GM18858 (cell line): ENCODE data around the gene SYCE3.
"Not testable (repeated sequence)": the region's sequence is repeated elsewhere in the genome, so short reads cannot be mapped to it uniquely, and the experiment has no call there.

ENCODE experiments used
- ATAC-seq: cut with Tn5 transposase; IDR thresholded peaks from one replicate; pipeline ENCODE4 v1.9.1; 2021; ENCODE audit not compliant: unreplicated experiment

SYCE3 gene

DNA sequence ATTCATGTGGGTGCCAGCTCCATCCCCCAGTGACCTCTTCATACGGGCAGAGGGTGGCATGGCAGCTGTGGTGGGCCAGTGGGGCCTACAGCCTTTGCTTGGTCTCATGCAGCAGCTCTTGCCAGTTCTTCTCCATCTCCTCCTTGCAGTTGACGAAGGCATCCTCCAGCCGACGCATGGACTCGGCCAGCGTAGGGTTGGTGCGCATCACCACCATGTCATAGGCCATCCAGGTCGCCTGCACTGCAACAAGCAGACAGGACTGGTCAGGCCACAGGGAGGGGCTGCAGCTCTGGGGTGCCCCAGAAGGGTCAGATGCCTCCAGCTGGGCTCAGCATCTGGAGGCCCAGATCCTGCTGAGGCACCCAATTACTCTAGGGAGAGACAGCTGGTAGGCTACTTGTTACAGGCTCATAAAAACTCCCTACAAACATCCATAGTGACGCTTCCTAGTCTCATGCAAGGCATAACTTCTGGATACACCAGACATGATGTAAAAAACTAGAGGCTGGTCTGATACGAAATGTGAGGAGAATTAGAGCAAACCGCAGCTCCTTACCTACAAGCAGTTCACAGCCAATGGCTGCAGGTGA, 11.5 kb downstream of the SYCE3 start:
- no peak for ATAC-seq

DNA sequence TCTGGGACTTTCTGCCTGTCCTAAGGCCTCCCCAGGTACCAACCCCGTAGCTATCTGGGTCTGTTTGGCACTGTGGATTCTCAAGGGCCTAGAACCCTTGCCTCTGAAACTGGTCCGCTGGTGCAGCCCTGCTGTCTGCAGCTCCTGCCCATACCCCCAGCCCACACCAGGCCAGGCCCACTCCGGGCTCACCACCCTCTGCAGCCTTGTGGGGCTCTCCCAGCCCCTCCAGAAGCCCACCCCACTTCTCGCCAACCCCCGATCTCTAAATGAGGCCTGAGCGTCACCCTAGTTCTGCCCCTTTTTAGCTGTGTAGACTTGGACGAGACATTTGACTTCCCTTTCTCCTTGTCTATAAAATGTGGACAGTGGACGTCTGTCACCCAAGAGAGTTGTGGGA, 12.3 kb downstream of the SYCE3 start:
- no peak for ATAC-seq

DNA sequence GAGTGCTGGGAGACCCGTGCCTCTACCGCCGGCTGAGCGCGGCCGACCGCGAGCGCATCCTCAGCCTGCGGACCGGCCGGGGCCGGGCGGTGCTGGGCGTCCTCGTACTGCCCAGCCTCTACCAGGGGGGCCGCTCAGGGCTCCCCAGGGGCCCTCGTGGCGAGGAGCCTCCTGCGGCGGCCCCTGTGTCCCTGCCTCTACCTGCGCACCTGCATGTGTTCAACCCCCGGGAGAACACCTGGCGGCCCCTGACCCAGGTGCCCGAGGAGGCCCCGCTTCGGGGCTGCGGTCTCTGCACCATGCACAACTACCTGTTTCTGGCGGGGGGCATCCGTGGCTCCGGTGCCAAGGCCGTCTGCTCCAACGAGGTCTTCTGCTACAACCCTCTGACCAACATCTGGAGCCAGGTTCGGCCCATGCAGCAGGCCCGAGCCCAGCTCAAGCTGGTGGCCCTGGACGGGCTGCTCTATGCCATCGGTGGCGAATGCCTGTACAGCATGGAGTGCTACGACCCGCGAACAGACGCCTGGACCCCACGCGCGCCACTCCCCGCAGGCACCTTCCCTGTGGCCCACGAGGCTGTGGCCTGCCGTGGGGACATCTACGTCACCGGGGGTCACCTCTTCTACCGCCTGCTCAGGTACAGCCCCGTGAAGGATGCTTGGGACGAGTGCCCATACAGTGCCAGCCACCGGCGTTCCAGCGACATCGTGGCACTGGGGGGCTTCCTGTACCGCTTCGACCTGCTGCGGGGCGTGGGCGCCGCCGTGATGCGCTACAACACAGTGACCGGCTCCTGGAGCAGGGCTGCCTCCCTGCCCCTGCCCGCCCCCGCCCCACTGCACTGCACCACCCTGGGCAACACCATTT, 13.6 kb downstream of the SYCE3 start:
- no peak for ATAC-seq

DNA sequence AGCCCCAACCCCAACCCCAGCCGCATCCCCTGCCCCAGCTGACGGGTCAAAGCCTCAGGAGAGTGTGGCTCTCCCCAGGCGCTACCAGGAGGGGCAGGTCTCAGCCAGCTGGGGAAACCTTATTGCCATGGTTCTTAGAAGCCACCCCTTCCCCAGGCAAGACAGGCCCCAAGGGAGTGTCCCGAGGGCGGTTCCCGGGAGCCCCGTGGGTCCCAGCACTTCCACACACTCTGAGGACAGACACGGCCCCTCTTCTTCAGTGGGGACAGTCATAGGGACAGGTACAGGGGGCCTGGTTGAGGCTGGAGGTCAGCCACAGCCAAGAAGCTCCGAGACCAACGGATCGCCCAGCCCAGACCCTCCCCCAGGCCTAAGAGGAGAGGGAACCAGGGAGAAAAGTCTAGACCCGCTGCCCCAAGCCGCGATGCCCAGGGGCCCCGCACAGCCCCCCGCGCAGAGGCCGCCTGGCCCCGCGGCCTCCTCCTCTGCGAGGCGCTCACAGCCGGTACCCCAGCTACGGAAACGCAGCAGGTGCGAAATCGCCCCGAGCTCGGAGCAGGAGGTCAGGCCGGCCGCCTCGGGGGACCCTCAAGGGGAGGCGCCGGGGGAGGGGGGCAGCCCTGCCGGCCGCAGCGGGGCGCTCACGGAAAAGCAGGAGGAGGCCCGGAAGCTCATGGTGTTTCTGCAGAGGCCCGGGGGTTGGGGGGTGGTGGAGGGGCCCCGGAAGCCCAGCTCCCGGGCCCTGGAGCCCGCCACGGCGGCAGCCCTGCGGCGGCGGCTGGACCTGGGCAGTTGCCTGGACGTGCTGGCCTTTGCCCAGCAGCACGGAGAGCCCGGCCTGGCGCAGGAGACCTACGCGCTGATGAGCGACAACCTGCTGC, 14.4 kb downstream of the SYCE3 start:
- ATAC-seq, result no peak

DNA sequence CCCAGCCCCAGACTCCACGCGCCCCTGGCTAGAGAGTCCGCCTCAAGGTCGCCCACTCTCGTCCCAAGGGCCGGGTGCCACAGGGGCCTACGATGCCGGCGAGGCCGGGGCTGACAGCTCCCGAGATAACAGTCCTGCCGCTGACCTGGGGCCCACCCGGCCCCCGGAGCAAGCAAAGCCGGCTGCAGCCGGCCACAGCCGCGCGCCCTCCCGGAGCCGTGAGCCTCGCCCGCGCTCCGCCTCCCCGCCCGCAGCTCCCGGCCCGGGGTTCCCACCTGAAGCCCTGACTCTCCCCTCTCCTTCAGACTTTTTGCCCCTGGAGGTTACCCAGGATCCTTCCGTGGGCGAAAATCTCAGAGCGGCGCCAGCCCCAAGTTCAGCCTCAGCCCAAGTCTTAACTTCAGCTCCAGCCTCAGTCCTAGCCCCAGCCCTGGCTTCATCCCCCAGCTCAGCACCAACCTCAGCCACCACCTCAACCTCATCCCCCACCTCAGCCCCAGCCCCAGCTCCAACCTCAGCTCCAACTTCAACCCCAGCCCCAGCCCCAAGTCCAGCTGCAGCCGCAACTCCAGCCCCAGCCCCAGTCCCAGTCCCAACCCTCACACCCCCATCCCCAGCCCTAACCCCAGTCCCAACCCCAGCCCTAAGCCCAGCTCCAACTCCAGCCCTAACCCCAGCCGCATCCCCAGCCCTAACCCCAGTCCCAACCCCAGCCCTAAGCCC, 15.3 kb downstream of the SYCE3 start:
- ATAC-seq, result no peak

DNA sequence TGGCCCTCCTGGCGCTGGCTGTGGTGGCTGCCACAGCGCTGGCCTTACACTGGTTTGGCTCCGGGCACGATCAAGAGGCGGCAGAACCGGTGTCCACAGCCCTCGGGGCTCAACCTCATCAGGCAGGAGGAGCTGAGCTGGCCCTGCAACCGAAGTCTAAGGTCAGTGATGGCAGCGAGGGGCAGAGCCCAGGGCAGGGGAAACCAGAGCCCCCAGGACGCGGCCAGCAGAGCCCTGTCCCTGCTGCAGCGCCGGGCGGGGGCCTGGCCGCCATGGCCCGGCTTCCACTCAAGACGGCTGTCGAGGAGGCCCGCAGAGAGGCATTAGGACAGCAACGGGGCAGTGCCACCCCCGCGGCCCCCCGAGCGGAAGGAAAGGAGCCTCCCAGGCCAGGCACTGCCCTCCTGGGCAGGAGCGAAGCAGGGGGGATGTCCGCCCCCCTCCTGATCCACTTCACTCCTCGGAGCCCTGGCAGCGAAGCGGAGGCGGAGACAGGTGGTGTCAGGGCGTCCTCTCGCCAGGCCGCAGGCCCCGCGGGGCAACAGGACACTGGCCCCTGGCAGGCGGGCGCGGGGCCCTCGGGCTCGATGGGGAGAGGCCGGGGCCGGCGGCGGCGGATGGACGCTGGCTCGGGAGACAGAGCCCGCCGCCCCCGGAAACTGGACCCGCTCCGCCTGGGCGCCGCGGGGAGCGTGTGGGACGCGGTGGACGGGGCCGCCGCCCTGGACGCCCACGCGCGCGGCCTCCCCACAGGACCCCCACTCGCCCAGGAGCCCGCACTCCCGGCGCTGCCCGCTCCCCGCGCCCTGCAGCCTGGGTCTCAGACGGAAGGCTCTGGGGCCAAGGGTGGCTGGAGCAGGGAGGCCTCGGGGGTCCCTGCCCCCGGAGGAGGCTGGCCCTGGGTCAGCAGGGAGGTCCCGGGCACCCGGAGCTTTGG, 16.1 kb downstream of the SYCE3 start:
- ATAC-seq, result no peak

DNA sequence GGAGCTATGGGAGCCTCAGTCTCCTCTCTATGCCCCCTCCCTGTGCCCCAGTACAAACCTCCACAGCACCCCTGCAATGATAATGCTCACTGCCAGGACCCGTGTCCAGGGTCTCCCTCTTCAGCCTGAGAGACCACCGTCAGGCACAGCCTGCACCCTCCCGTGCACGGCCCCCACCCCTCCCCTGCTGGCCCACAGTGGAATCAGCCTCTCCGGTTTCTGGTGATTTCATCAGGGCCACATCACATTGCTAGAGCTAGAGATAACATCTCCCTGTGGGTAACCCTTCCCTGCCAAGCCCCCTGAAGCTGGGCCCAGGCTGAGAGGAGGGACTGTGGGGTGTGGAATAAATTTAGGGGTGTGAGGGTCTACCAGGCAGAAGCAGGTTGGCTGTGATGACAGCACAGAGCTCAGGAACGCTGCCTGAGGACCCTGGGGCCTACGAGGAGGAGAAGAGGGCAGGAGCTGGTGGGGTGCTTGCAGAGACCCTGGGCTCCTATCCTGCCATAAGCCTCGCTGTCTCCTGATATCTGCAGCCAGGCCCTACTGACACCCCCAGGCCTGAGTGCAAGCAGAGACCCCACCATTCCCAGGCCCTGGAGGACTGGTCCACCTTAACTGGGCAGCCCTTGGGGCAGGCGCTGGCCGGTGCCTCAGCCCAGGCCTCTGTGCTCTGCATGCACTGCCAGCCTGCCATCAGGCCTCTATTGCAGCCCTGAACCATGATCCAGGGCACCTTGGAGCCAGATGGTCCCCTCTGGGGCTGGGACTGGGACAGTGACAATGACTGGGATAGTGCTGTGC, 17.0 kb downstream of the SYCE3 start, which contains the start of gene KLHDC7B:
Gene KLHDC7B, plus strand, starts transcription at position 378 of the 804 bp plus-strand sequence. Its CDS starts 345 bp downstream, at position 723.
- no peak for ATAC-seq

DNA sequence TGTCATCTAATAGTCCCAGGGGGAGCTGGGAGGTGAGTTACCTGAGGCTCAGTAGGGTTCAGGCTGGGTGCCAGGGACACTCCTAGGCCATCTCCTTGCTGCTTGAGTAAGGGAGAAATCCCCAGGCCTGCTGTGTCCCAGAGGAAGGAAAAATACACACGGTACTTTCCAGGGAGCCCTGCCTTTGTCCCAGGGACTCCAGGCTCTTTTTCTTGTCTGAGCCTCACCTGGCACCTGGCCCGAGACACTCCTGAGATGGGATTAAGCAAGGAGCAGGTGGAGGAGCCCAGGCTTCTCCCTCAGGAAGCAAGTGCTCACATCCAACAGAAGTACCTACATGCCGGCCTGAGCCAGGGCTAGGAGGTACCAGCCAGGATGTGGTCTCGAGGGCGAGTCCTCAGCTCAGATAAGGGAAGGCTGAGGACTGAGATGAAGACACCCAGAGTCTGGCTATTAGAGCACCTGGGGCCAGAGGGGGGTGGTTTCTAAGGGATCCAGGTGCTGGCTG, 17.9 kb downstream of the SYCE3 start:
- no peak for ATAC-seq

DNA sequence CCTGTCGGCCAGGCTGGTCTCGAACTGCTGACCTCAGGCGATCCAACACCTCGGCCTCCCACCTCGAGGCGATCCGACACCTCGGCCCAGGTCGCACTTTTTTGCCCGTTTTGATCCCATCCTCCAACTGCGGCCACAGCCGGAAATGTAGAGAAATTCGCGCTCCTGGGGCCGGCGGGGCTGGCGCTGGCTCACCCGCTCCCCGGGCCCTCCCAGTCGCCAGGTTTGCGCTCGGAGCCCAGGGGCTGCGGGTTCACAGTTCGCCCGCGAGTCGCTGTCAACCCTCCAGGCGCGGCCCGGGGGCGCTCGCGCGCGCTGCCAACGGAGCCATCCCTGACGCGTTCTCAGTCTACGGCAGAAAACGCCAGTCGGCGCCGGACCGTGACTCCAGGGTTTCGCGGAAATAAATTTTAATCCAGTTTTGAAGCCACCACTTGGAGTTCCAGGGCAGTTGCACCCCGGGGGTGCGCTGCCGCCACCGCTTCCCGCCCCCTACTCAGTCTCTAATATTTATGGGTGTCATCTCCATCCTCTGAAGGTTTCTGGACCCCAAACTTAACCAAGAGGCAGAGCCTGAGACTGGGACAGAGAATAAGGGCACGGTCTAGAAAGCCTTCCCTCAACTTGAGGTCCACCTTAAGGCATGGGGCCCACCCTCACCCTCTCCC, 18.5 kb downstream of the SYCE3 start:
- no peak for ATAC-seq

DNA sequence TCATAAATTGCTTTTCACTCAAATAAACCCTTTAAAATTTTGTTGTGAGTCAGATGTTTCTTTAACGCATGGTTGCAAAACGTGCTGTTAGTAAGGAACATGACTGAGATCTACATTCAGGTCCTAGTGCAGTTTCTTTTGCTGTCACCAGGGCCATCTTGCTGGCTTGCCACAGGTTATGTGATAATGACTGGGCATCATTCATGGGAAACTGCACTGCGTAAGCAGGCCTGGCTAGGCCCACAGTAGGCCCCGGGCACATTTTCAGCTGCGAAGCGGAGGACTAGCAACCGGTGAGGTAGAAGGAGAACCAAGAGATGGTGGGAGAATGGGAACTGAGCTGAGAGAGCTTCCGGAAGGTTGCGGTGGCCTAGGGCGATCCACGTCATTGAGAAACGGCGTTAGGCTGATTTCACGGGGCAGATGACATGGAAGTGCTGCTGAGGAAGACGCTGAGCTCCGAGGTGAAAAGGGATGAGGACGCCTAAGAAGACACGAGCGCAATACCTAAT, 20.2 kb downstream of the SYCE3 start:
- no peak for ATAC-seq

DNA sequence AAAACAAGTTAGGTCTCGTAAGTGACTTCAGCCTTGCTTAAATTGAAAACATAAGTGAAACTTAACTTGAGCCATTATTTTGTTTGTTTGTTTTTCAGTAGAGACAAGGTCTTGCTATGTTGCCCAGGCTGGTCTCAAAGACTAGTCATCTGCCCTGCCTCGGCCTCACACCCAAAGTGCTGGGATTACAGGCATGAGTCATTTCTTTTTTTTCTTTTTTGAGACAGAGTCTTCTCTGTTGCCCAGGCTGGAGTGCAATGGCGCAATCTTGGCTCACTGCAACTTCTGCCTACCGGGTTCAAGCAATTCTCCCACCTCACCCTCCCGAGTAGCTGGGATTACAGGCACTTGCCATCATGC, 21.1 kb downstream of the SYCE3 start:
- ATAC-seq, result not testable (repeated sequence)

DNA sequence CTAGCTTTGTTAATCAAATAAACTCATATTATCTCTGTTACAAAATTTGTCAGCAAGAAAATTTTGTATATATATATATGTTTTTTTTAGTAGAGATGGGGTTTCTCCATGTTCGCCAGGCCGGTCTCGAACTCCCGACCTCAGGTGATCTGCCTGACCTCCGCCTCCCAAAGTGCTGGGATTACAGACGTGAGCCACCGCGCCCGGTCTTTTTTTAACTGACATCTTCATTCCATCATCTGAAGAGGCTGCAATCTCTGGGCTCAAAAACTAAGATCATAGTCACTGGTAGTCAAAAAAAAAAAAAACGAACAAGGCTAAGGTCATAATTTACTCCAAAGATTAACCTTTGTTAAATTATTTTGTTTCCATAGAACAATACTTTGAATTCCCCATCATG, 22.3 kb downstream of the SYCE3 start:
- ATAC-seq, result no peak

DNA sequence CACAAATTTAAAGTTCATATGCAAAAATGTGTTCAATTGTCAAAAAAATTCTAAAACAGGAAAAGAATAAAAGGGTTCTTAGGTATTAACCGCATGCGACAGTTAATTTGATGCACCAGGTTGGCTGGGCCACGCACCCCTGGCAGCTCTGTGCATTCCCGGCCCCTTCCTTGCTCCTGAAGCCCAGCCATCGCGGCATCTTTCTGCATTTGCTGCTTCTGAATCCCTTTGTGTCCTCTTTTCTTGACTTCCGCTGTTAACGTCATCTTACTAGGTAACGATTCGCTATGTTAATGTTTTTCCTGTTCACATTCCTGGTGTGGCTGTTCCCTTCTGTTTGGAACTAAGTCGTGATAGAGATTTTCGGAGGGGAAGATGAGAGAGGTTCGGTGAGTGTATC, 25.0 kb downstream of the SYCE3 start:
- ATAC-seq, result no peak

DNA sequence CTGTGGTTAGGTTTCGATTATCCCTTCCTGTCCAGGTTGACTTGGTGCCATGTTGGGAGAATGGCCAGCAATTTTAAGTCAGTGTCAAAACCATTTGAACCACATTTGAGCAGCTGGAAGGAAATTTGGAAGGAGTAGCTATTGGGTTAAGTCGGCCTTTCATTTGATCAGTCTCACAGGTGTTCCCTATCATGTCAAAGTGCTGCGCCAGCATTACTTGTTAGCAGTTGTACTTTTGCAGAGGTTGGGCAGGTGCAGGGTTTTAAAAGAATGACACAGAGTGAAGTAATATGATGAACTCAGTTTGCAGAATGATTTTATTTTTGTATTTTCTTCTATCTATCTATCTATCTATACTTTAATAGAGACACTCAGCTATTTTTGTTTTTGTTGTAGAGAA, 26.5 kb downstream of the SYCE3 start:
- ATAC-seq, result no peak

DNA sequence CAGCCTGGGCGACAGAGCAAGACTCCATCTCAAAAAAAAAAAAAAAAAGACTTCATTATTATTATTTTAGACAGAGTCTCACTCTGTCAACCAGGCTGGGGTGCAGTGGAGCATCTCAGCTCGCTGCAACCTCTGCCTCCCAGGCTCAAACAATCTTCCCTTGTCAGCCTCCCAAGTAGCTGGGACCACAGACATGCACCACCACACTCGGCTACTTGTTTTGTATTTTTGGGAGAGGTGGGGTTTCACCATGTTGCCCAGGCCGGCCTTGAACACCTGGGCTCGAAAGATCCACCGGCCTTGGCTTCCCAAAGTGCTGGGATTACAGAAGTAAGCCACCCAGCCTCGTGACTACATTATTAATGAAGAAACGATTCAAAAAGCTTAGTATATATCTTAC, 27.6 kb downstream of the SYCE3 start:
- no peak for ATAC-seq

DNA sequence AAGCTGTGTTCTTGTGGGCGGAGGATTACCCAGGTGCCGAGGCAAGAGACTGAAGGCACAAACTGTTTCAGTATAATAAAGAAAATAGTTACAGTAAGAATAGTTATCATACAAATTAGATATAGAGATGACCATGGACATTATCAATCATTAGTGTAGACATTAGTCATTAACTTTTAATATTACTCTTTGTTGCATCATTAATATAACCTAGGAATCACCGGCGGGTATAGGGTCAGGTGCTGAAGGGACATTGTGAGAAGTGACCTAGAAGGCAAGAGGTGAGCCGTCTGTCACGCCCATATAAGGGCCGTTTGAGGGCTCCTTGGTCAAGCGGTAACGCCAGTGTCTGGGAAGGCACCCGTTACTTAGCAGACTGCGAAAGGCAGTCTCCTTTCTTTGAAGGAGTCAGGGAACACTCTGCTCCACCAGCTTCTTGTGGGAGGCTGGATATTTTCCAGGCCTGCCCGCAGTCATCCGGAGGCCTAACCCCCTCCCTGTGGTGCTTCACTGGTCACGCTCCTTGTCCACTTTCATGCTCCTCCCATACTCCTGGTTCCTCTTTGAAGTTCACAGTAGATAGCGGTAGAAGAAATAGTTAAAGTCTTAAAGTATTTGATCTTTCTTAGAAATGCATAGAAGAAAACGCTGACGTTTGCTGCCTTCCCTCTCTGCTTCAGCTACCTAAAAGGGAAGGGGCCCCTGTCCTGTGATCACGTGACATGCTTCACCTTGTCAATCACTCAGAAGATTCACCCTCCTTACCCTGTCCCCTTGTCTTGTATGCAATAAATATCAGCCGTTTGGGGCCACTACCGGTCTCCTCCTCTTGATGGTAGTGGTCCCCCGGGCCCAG, 28.6 kb downstream of the SYCE3 start:
- not testable (repeated sequence) for ATAC-seq
